MCF 10A (cell line): ENCODE results near the gene NPM3. TPM values are rescaled to one million over a fixed set of nuclear protein-coding genes. Genes with fewer than 3 reads are reported as not detected.

Source experiments
- BruUV-seq: library from RNA; stranded (reverse); fragments of 400-500 nt; replicated peaks from 2 replicates; lab custom pipeline; 2021; lab: Mats Ljungman, UMichigan
- CTCF ChIA-PET: fragments of 300-600 bp; sonication (Branson Sonifier 250); formaldehyde crosslinking; extraction: SDS; loops from one replicate; lab custom pipeline; 2021; ENCODE audit warnings: antibody characterized with exemption, inconsistent platforms; lab: Yijun Ruan, JAX
- POLR2A ChIA-PET: fragments of 300-600, 350-650 bp; sonication (Branson Sonifier 250); formaldehyde crosslinking; extraction: SDS; loops from one replicate; lab custom pipeline; 2020; ENCODE audit warnings: antibody characterized with exemption, inconsistent platforms; lab: Yijun Ruan, JAX
- DNase-seq: peaks from one replicate; pipeline ENCODE4 v3.0.0-alpha.2; 2018; ENCODE audit not compliant: unreplicated experiment
- H3K27ac Mint-ChIP-seq: one replicate; pipeline ENCODE4 v1.8.0; 2022; ENCODE audit warnings: mild to moderate bottlenecking, low read depth, mixed read lengths; ENCODE audit not compliant: unreplicated experiment
- H3K27me3 Mint-ChIP-seq: one replicate; pipeline ENCODE4 v1.8.0; 2022; ENCODE audit warnings: mixed read lengths; ENCODE audit not compliant: insufficient read depth, unreplicated experiment
- H3K36me3 Mint-ChIP-seq: one replicate; pipeline ENCODE4 v1.8.0; 2022; ENCODE audit warnings: mild to moderate bottlenecking, moderate library complexity, mixed read lengths; ENCODE audit not compliant: insufficient read depth, unreplicated experiment
- H3K4me1 Mint-ChIP-seq: one replicate; pipeline ENCODE4 v1.8.0; 2022; ENCODE audit warnings: mixed read lengths; ENCODE audit not compliant: insufficient read depth, unreplicated experiment
- H3K4me3 Mint-ChIP-seq: one replicate; pipeline ENCODE4 v1.8.0; 2022; ENCODE audit warnings: mild to moderate bottlenecking, moderate library complexity, mixed read lengths; ENCODE audit not compliant: unreplicated experiment
- H3K9me3 Mint-ChIP-seq: one replicate; pipeline ENCODE4 v1.8.0; 2022; ENCODE audit warnings: mixed read lengths; ENCODE audit not compliant: unreplicated experiment
- intact Hi-C: fragments of 100-400 bp; cut with micrococcal nuclease; formaldehyde crosslinking; loops from 2 replicates; pipeline ENCODE4 v1.14.1; 2022
- total RNA-seq: library from RNA; stranded (reverse); gene quantifications from 2 replicates; pipeline ENCODE4 v1.2.3, GENCODE V29; 2022
- TF ChIP-seq, protein P1 (sequence below): fragments of 200-600 bp; IDR thresholded peaks from one replicate; pipeline ENCODE4 v1.8.0; 2022; ENCODE audit warnings: antibody characterized with exemption, mild to moderate bottlenecking; ENCODE audit not compliant: unreplicated experiment

Gene NPM3
- total RNA-seq, 1 experiment from 2014 or later, result 163 TPM

DNA sequence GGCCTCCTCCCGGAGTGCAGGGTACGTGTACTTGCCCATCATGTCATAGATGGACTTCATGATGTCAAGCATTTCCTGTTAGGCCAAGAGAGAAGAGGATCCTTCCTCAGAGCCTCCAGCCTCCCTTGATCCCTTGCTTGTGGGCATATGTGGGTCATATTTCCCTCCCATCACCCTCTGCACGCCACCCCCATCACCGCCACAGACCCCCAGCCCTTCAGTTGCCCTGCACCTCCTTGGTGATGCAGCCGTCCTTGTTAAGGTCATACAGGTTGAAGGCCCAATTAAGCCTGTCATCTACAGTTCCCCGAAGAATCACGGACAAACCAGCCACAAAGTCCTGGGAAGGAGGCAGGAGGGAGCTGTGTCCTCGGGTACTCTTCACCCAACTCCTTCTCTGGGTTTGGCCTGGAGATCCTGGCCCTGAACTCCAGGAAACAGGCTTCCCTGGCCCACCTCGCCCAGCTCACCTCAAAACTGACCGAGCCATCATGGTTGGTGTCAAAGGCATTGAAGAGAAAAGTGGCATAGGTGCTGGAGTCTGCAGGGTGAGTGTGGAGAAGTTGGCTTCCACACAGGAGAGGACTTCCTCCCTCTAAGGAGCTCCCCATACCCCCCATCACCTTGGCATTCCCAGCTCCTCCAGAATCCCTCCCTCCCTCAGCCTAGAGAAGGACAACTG lies 44.8 kb upstream of the NPM3 start:
- no peak for DNase-seq
- BruUV-seq, result no TSS peak
- intact Hi-C loops, result no loop called here
- no peaks in the 10 kb centered on the region for H3K9me3 Mint-ChIP-seq
- no peaks in the 10 kb centered on the region for H3K27me3 Mint-ChIP-seq
- TF ChIP-seq, protein P1, sequence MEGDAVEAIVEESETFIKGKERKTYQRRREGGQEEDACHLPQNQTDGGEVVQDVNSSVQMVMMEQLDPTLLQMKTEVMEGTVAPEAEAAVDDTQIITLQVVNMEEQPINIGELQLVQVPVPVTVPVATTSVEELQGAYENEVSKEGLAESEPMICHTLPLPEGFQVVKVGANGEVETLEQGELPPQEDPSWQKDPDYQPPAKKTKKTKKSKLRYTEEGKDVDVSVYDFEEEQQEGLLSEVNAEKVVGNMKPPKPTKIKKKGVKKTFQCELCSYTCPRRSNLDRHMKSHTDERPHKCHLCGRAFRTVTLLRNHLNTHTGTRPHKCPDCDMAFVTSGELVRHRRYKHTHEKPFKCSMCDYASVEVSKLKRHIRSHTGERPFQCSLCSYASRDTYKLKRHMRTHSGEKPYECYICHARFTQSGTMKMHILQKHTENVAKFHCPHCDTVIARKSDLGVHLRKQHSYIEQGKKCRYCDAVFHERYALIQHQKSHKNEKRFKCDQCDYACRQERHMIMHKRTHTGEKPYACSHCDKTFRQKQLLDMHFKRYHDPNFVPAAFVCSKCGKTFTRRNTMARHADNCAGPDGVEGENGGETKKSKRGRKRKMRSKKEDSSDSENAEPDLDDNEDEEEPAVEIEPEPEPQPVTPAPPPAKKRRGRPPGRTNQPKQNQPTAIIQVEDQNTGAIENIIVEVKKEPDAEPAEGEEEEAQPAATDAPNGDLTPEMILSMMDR, result no peak
- ChIA-PET CTCF (interaction anchor here (0.8 to 2.1 kb wide), 4 partner anchors 8 to 182 kb away, joined by 3 to 13 read pairs (median 6); no protein-coding TSS in a partner anchor), POLR2A (interaction anchor here (1.2 to 3.0 kb wide), 2 partner anchors 9 to 11 kb away, joined by 4 to 19 read pairs; partner anchors contain the start of gene OGA)
- H3K27ac Mint-ChIP-seq, result no peak overlapping the region
- H3K36me3 Mint-ChIP-seq, result peaks cover 22% of the 10 kb centered on the region
- H3K4me1 Mint-ChIP-seq, result peaks cover 19% of the 10 kb centered on the region
- H3K4me3 Mint-ChIP-seq, result no peak overlapping the region

DNA sequence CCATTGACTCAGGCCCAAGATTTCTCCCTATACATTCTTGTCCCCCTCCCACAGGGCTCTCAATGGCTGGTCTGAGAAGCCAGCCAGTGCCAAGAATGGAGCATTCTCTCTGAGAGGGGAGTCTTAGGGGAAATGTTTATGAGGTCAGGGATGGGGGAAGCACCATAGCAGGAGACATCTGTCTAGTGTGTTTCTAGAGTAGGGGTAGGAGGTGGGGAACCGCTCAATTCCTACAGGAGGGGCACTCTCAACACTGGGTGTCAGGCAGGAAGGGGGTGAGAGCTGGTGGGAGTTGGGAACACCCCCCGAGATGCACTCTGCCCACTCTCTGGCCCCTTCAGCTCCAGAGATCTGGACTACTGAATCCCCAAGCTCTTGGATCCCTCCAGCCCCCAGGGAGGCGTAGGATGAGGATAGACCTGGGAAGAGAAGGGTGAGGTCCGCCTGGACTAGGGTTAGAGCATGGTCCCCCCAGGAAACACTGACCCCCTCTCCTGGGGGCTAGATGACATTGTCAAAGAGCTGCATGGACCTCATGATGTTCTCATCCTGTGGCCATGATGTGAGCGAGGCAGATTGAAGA lies 43.7 kb upstream of the NPM3 start:
- H3K27me3 Mint-ChIP-seq, result no peaks in the 10 kb centered on the region
- TF ChIP-seq, protein P1, result no peak
- CTCF ChIA-PET, result interaction anchor here (0.6 to 2.1 kb wide), 4 partner anchors 8 to 161 kb away, joined by 3 to 13 read pairs (median 6); no protein-coding TSS in a partner anchor
- no peaks in the 10 kb centered on the region for H3K9me3 Mint-ChIP-seq
- no TSS peak for BruUV-seq
- H3K4me1 Mint-ChIP-seq, result peaks cover 19% of the 10 kb centered on the region
- POLR2A ChIA-PET, result interaction anchor here (0.6 to 3.0 kb wide), 2 partner anchors 8 to 66 kb away, joined by 3 to 19 read pairs; partner anchors contain the start of gene OGA
- intact Hi-C loops, result no loop called here
- peaks cover 20% of the 10 kb centered on the region for H3K36me3 Mint-ChIP-seq
- H3K4me3 Mint-ChIP-seq, result no peak overlapping the region
- H3K27ac Mint-ChIP-seq, result no peak overlapping the region
- no peak for DNase-seq

DNA sequence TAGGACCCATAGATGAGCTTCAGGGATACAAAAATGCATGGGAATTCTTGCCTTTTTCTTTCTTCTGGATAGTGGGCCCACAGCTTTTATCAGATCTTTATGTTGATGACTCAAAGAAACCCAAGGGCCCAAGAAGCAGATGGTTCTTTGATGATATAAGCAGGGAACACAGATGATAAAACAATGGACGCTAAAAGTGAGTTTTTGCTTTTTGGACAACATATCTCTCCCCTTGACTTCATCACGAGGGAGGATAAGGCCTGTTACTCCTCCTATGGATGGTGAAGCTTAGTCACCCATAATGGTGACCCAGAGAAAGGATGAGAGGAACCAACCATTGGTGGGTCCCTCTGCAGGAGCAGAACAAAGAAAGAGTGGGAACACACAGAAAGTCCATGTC lies 41.5 kb upstream of the NPM3 start:
- Mint-ChIP-seq H3K27ac (no peak overlapping the region), H3K36me3 (peaks cover 17% of the 10 kb centered on the region), H3K4me1 (no peaks in the 10 kb centered on the region), H3K27me3 (no peaks in the 10 kb centered on the region), H3K4me3 (no peak overlapping the region), H3K9me3 (no peaks in the 10 kb centered on the region)
- BruUV-seq, result no TSS peak
- CTCF ChIA-PET, result interaction anchor here (0.5 to 0.6 kb wide), 2 partner anchors 37 to 148 kb away, joined by 3 to 4 read pairs; no protein-coding TSS in a partner anchor
- DNase-seq, result no peak
- TF ChIP-seq, protein P1, result no peak
- POLR2A ChIA-PET, result no interaction called here
- intact Hi-C loops, result no loop called here
